ENCODE results near the gene PODNL1. TPM values are rescaled to one million over a fixed set of nuclear protein-coding genes. Genes with fewer than 3 reads are reported as not detected.
A peak's percentile ranks its signal among the peaks of the same experiment; 100 is the strongest.

The PODNL1 gene
- total and polyA plus RNA-seq, 7 donors = 0.07 to 1.3 (median 0.36) TPM

DNA sequence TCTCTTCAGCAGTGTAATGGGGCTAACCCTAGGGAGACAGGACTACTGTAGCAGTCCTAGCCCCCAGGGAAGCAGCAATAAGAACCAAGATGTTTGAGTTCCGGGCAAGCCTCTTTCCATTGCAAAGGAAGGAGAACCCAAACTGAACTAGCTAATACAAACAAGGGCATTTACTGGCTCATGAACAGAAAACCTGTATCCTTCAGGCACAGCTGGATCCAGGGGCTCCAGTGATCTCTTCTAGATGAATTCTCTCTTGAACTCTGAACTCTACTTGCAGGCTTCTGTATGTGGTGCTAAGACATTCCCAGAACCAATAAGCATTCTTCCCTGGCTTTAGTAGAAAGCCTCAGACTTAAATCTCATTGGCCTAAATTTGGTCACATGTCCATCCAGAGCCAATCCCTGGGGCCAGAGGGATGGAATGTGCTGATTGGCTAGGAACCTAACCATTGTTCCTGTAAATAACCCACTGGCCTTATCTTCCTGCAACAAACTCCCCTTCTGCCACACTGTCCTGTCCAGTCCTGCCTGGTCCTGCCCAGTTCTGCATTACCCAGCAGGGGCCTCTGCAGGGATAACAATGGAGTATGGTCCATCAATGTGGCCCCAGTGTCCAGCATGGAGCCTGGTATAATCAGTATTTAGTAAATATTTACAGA, 3.9 kb upstream of the PODNL1 start:
- ATAC-seq (no peak), DNase-seq (no peak)
- WGBS, 3 donors = 88 to 95% (median 94%) methylated on average over 1 of the region's 1 CpG
- Histone ChIP-seq H3K36me3 (ENCODE audit: insufficient read depth in 1 of 2, low read depth in 1 of 2) (no peaks in the 10 kb centered on the region), H3K27me3 (ENCODE audit: insufficient read depth in 3 of 3, low read length in 2 of 3) (peaks cover 0 to 3% (median 2%) of the 10 kb centered on the region in 3 donors), H3K4me3 (no peak overlapping the region), H3K9me3 (no peaks in the 10 kb centered on the region), H3K27ac (no peak overlapping the region), H3K4me1 (no peaks in the 10 kb centered on the region)
- intact Hi-C loops (cut with DNase I) = no loop called here
- no peak for TF ChIP-seq CTCF (IDR thresholded peaks at IDR 0.05)

DNA sequence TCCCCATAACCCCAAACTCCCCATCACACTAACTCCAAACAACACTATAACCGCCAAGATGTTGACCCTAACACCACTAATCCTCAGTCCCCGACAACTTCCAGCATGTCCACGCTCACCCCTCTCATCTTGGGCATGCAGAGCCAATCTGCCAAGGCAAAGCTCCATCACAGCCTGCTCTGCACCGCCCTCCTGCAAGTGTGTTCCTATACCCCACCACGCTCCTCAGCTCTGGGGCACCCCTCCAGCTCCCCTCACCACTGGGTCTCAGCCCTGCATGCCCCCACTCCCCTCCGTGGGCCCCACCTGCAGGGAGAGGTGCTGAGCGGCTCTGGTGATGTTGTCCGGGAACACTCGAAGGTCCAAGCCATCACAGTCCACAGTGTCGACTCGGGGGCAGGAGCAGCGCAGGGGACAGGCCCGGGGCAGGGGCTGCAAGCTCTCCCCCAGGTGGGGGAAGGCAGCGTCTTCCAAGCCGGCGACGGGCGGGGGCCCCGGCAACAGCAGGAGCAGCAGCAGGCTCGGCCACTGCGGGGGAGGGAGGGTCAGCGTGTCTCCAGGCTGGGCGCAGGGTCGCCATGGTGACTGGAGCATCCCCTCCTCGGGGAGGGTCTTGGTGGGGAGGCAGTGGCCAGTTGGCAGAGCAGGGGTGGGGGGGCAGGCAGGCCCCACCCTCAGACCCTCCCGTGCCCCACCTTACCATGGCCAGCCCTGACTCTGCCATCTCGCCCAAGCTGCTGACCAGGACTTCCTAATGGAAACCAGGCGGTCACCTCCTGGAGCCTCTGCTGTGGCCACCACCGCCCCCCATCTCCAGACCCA, 527 bp downstream of the PODNL1 start:
- peak in 1 of 4 donors; percentile 12 for ATAC-seq
- Histone ChIP-seq H3K36me3 (ENCODE audit: insufficient read depth in 1 of 2, low read depth in 1 of 2) (no peaks in the 10 kb centered on the region), H3K4me3 (no peak overlapping the region), H3K9me3 (no peaks in the 10 kb centered on the region), H3K27me3 (ENCODE audit: insufficient read depth in 3 of 3, low read length in 2 of 3) (peaks cover 0 to 5% (median 3%) of the 10 kb centered on the region in 3 donors), H3K27ac (no peak overlapping the region), H3K4me1 (no peaks in the 10 kb centered on the region)
- intact Hi-C loops (cut with DNase I) = no loop called here
- 8 to 13% (median 10%) methylated on average over 27 to 29 of the region's 29 CpGs for WGBS, 3 donors
- DNase-seq = peak in 1 of 2 donors; percentile 14
- TF ChIP-seq CTCF (IDR thresholded peaks at IDR 0.05) = no peak

DNA sequence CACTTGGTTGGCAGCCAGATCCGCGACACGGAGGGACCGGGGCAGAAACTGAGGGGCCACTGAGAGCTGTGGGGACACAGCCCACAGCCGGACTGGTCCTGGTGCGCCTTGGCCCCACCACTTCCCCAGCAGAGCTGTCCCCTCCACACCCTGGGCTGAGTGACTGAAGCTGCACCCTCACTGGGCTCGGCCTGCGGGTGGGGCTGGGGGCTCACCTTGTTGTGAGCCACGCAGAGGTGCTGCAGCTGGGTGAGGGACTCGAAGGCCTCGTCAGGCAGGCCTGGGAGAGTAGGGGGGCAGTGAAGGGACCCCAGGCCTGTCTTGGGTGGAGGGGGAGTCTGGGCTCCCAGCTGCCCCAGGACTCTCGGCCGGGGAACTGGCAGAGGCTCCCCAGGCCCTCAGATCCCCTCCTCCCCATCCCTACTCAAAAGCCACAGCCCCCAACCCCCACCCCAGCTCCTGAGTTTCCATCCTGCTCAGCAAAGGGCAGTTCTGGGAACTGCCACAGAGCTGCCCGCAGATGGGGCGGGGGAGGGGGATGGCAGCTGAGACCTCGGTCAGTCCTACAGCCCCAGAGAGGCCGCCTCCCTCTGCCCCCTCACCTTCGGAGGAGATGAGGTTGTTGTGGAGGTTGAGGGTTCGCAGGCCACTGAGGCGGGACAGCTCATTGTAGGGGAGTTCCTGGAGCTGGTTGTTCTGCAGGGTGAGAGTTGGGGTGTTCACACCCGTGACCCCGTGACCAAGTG, 2.3 kb downstream of the PODNL1 start:
- H3K27me3 ChIP-seq (ENCODE audit: insufficient read depth in 3 of 3, low read length in 2 of 3) = peaks cover 0 to 5% (median 3%) of the 10 kb centered on the region in 3 donors
- ATAC-seq (no peak), DNase-seq (no peak)
- TF ChIP-seq CTCF (IDR thresholded peaks at IDR 0.05) = no peak
- no peaks in the 10 kb centered on the region for H3K4me1 ChIP-seq
- intact Hi-C loops (cut with DNase I) = no loop called here
- H3K27ac ChIP-seq = no peak overlapping the region
- 62 to 68% (median 63%) methylated on average over 18 to 22 of the region's 22 CpGs for WGBS, 3 donors
- no peaks in the 10 kb centered on the region for H3K9me3 ChIP-seq
- H3K4me3 ChIP-seq = no peak overlapping the region
- H3K36me3 ChIP-seq (ENCODE audit: insufficient read depth in 1 of 2, low read depth in 1 of 2) = peaks cover 0 to 7% of the 10 kb centered on the region in 2 donors

GRCh38 chr19:13934785-13935109, 3.5 kb downstream of the PODNL1 start:
- Histone ChIP-seq H3K4me3 (no peak overlapping the region), H3K27ac (no peak overlapping the region), H3K36me3 (ENCODE audit: insufficient read depth in 1 of 2, low read depth in 1 of 2) (peaks cover 0 to 16% of the 10 kb centered on the region in 2 donors), H3K9me3 (no peaks in the 10 kb centered on the region), H3K27me3 (ENCODE audit: insufficient read depth in 3 of 3, low read length in 2 of 3) (peaks cover 0 to 5% (median 3%) of the 10 kb centered on the region in 3 donors), H3K4me1 (no peaks in the 10 kb centered on the region)
- TF ChIP-seq CTCF (IDR thresholded peaks at IDR 0.05) = no peak
- DNase-seq = no peak
- 90 to 95% (median 93%) methylated on average over 2 of the region's 2 CpGs for WGBS, 3 donors
- intact Hi-C loops (cut with DNase I) = no loop called here
- no peak for ATAC-seq

Measured in psoas muscle (tissue), 8 donors.